Astrocyte (in vitro differentiated cells and primary cell): Measurements from ENCODE around the gene AWAT2.

Source experiments
- EZH2 ChIP-seq: IDR thresholded peaks from 2 replicates; pipeline ENCODE4 v1.6.1; 2012; ENCODE audit warnings: mild to moderate bottlenecking, low read length, inconsistent platforms; ENCODE audit not compliant: insufficient read depth
- TF ChIP-seq, protein P1 (sequence below): IDR thresholded peaks from 2 replicates; pipeline ENCODE4 v1.5.1; 2011; ENCODE audit warnings: low read depth, mild to moderate bottlenecking, inconsistent platforms, low read length, moderate library complexity; ENCODE audit not compliant: insufficient read depth

DNA sequence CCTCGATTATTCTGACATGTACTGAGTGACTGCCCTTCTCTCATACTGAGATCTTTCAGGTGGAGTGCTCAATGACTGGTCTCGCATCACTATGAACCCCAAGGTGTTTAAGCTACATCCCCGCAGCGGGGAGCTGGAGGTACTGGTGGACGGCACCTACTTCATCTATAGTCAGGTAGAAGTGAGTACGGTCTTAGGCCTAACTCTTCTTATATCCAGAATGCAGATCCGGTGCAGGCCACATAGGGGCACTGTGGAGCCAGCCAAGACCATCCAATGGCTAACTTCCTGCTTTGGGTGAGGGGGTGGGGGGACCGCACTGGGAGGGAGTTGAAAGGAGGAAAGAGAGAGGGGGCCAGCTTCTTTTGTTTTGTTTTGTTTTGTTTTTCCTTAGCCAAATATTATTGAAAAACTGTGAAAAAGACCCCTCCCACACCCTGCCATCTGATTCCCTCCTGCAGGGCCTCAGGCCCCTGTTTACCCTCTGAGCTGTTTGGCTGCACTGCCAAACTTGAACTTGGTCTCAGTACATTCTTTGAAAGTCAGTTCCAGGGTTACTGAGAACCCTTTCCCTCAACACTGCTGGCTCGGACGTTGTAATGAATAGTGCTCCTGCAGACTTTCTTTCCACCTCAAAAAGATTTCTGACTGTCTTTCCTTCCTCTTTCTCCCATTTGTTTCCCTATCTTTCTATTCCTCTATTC, 16.2 kb downstream of the AWAT2 start:
- TF ChIP-seq, protein P1, sequence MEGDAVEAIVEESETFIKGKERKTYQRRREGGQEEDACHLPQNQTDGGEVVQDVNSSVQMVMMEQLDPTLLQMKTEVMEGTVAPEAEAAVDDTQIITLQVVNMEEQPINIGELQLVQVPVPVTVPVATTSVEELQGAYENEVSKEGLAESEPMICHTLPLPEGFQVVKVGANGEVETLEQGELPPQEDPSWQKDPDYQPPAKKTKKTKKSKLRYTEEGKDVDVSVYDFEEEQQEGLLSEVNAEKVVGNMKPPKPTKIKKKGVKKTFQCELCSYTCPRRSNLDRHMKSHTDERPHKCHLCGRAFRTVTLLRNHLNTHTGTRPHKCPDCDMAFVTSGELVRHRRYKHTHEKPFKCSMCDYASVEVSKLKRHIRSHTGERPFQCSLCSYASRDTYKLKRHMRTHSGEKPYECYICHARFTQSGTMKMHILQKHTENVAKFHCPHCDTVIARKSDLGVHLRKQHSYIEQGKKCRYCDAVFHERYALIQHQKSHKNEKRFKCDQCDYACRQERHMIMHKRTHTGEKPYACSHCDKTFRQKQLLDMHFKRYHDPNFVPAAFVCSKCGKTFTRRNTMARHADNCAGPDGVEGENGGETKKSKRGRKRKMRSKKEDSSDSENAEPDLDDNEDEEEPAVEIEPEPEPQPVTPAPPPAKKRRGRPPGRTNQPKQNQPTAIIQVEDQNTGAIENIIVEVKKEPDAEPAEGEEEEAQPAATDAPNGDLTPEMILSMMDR, result peak; percentile 18
- no peak for TF ChIP-seq EZH2
